A204.1 (cell line): ENCODE data around the gene FMO1.
"Not testable (repeated sequence)": the region's sequence is repeated elsewhere in the genome, so short reads cannot be mapped to it uniquely, and the experiment has no call there.

Experiments
- FAIRE-seq: peaks from 2 replicates; lab custom pipeline; 2012; peaks lifted over from hg19 to GRCh38; lab: Jason Lieb, UNC

The FMO1 gene

GRCh38 chr1:171248302-171248701 is at the start of gene FMO1:
TSS of gene FMO1 (plus strand) at chr1:171248494. CDS start at chr1:171258088, 9,594 bp downstream.
- no peak for FAIRE-seq

GRCh38 chr1:171204296-171204695 is 44.0 kb upstream of the FMO1 start:
- FAIRE-seq = no peak

GRCh38 chr1:171206204-171206977 is 41.9 kb upstream of the FMO1 start:
- no peak for FAIRE-seq

- no peak for FAIRE-seq
Measured at GRCh38 chr1:171206978-171207355, 41.3 kb upstream of the FMO1 start.

- FAIRE-seq = no peak
Measured at GRCh38 chr1:171207377-171207776, 40.9 kb upstream of the FMO1 start.

- no peak for FAIRE-seq
Measured at GRCh38 chr1:171210355-171210754, 37.9 kb upstream of the FMO1 start.

- FAIRE-seq = no peak
Measured at GRCh38 chr1:171212607-171213351, 35.5 kb upstream of the FMO1 start.

- no peak for FAIRE-seq
Measured at GRCh38 chr1:171213559-171214454, 34.5 kb upstream of the FMO1 start.

- no peak for FAIRE-seq
Measured at GRCh38 chr1:171217658-171218443, 30.4 kb upstream of the FMO1 start.

- no peak for FAIRE-seq
Measured at GRCh38 chr1:171218661-171219060, 29.6 kb upstream of the FMO1 start.

- FAIRE-seq = no peak
Measured at GRCh38 chr1:171219346-171220080, 28.8 kb upstream of the FMO1 start.

GRCh38 chr1:171220081-171220420 is 28.2 kb upstream of the FMO1 start:
- no peak for FAIRE-seq

- no peak for FAIRE-seq
Measured at GRCh38 chr1:171220581-171221054, 27.7 kb upstream of the FMO1 start.

GRCh38 chr1:171221665-171222591 is 26.4 kb upstream of the FMO1 start:
- no peak for FAIRE-seq

GRCh38 chr1:171222936-171223335 is 25.4 kb upstream of the FMO1 start:
- FAIRE-seq = no peak

GRCh38 chr1:171224257-171224656 is 24.0 kb upstream of the FMO1 start:
- not testable (repeated sequence) for FAIRE-seq

GRCh38 chr1:171226747-171227370 is 21.4 kb upstream of the FMO1 start:
- peak; percentile 75 for FAIRE-seq

GRCh38 chr1:171231326-171231725 is 17.0 kb upstream of the FMO1 start:
- FAIRE-seq = no peak

GRCh38 chr1:171233183-171233582 is 15.1 kb upstream of the FMO1 start:
- no peak for FAIRE-seq
